SIG-M5 (cell line): ENCODE measurements around the gene MFAP1.

Experiments used
- DNase-seq: peaks from one replicate; lab custom pipeline; 2025; lab: John Stamatoyannopoulos, UW

MFAP1 gene

DNA sequence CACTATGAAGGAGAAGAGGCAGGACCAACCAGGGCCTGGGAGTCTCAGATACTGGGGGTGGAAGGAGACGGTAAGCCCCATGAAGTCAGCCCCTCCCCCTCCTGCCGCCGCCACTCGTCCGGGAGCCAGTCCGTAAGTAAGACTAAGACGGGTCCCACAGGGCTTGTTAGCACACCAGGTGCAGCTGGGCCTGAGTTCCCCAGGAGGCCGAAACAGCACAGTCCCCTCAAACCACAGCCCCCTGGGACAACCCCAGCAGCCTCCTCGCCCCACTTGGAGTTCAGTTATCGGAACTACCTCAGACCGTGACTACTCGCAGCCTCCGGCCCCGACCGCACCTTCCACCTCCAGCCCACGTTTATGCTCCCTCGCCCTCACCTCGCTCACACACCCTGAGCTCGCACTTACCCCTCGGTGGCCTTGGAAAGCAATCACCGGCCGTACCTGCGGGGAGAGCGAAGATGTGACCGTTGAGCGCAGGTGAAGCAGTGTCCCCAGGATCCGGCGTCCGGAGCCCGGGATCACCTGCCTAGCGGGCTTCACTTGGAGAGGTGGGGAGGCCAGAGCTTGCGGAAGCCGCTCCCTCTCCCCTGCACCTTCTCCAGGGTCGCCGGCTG lies 48.3 kb downstream of the MFAP1 start:
- DNase-seq, result no peak

DNA sequence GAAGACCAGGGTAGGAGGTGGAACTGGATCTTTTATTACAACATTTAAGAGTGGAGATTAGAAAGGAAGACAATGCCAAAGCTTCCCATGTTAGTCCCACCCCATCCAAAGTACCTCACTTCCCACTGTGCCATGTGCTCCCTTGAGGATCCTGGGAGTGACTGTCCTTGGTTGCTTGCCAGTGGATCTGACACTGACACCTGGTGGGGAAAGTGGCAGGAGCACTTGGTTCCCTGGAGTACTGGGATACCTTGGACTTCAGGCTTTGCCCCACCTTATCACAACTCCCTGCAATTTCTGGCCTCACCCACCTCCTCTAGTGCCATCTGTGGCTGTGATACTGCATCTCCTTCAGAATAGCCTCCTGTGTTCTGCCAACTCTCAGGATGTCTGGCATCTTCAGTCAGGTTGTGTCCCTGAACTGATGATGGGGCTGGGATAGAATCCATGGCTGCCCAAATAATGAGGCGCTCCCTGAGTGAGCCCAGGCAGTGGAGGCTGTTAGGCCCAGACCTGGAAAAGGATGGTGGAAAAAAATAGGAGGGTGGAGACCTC lies 49.0 kb downstream of the MFAP1 start:
- no peak for DNase-seq

- no peak for DNase-seq
These were observed 50.4 kb downstream of the MFAP1 start for GRCh38 chr15:43774062-43774461.

GRCh38 chr15:43772624-43773023 lies 51.9 kb downstream of the MFAP1 start:
- no peak for DNase-seq

- no peak for DNase-seq
These were observed 52.7 kb downstream of the MFAP1 start for GRCh38 chr15:43771816-43772215.

DNA sequence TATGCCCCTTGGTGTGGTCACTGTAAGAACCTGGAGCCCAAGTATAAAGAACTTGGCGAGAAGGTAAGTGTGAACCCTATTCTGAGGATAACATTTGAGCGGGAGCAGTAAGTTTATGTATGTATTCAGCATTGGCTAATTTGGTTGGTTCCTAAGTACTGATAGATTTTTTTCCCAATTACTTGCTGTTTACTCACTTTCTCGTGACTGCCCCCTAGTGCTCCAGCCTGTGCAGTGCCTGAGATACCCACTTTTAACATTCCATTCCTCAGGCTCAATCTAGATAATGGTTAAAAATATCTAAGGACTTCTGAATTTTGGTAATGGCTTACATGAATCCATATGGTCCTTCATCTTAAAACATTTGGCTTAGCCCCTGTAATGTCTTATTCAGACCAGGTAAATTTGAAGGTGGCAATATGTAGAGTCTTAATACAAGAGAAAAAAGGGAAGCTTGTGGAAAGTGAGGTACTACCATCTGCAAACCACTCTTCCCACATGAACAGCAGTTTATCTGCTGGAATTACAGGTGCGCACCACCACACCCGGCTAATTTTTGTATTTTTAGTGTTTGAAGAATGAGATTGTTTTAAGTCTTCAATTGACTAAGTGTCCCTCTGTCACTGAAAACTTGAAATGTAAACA lies 54.8 kb downstream of the MFAP1 start:
- DNase-seq, result no peak

- no peak for DNase-seq
These were observed 60.6 kb downstream of the MFAP1 start for GRCh38 chr15:43763819-43764446.

- no peak for DNase-seq
These were observed 61.7 kb downstream of the MFAP1 start for GRCh38 chr15:43762824-43763223.
